ENCODE measurements around the gene PPM1E. TPM values are rescaled to one million over a fixed set of nuclear protein-coding genes. Genes with fewer than 3 reads are reported as not detected.

PPM1E gene
- total RNA-seq, 1 donor = not detected

DNA sequence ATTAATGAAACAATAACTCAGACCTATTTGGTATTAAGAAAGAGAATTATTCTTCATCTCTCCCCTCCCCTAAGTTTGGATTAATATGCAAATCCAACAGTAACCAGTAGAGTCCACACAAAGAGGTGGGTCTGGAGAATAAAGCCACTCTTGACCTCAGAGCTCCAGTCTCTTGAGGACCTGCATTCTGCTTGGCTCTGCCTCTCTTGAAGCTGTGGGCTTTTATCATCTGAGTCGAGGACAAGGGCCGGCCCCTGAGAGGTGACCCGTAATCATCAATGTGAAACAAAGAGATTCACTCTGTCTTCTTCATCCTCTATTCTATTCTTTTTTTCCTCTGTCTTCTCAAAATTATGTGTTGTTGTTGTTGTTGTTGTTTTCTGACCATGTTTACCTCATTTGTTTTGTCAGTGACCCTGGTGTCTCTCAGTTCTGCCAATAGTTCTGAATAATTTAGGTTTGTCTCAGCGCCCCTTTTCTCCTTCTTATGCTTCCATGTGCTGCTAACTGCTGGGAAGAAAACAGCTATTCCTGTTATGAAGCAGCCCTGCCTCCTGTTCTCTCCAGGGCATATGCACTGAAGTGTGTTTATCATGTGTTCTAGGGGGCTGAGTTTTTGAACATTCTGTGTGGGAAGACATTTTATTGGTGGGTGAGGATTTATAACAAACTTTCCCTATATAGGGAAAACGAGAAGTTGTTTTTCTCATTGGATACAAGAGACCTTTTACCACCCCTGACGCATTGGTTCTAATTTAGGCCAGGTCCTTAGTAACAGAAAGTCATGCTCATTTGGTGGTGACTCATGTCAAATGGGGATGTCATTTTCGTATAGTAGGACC is 215.2 kb downstream of the PPM1E start:
- Histone ChIP-seq H3K4me1 (ENCODE audit: insufficient read depth, low read length) (peaks cover 5% of the 10 kb centered on the region), H3K4me3 (ENCODE audit: low read length) (no peak overlapping the region), H3K9me3 (ENCODE audit: low read depth, low read length) (no peaks in the 10 kb centered on the region), H3K27me3 (ENCODE audit: insufficient read depth, low read length) (no peaks in the 10 kb centered on the region)

DNA sequence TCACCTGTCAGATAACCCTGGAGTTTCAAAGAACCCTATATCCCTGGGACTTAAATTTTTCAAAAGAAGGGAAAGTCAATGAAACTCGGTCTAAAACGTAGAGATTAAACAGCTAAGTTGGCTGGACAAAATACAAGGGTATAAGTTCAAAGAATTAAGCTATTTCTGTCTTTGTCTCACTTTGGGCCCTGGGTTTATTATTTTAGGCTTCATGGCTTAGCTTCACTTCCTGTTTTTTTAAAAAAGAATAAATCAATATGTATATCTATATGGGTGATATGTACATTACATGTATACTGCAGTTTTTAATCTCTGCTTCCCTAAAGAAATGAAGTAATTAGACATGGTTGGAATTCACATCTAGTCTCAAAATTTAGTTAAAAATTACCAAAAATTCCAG is 218.7 kb downstream of the PPM1E start:
- Histone ChIP-seq H3K4me3 (ENCODE audit: low read length) (no peak overlapping the region), H3K27me3 (ENCODE audit: insufficient read depth, low read length) (no peaks in the 10 kb centered on the region), H3K9me3 (ENCODE audit: low read depth, low read length) (no peaks in the 10 kb centered on the region), H3K4me1 (ENCODE audit: insufficient read depth, low read length) (peaks cover 11% of the 10 kb centered on the region)

GRCh38 chr17:58976541-58976940 is 220.9 kb downstream of the PPM1E start:
- no peaks in the 10 kb centered on the region for H3K9me3 ChIP-seq (ENCODE audit: low read depth, low read length)
- peaks cover 11% of the 10 kb centered on the region for H3K4me1 ChIP-seq (ENCODE audit: insufficient read depth, low read length)
- H3K27me3 ChIP-seq (ENCODE audit: insufficient read depth, low read length) = no peaks in the 10 kb centered on the region
- no peak overlapping the region for H3K4me3 ChIP-seq (ENCODE audit: low read length)

GRCh38 chr17:58980706-58981481 is 225.2 kb downstream of the PPM1E start:
- H3K4me3 ChIP-seq (ENCODE audit: low read length) = no peak overlapping the region
- no peaks in the 10 kb centered on the region for H3K27me3 ChIP-seq (ENCODE audit: insufficient read depth, low read length)
- H3K9me3 ChIP-seq (ENCODE audit: low read depth, low read length) = no peaks in the 10 kb centered on the region
- H3K4me1 ChIP-seq (ENCODE audit: insufficient read depth, low read length) = peaks cover 11% of the 10 kb centered on the region

GRCh38 chr17:58982626-58983025 is 227.0 kb downstream of the PPM1E start:
- H3K27me3 ChIP-seq (ENCODE audit: insufficient read depth, low read length) = no peaks in the 10 kb centered on the region
- peaks cover 10% of the 10 kb centered on the region for H3K4me1 ChIP-seq (ENCODE audit: insufficient read depth, low read length)
- no peak overlapping the region for H3K4me3 ChIP-seq (ENCODE audit: low read length)
- H3K9me3 ChIP-seq (ENCODE audit: low read depth, low read length) = no peaks in the 10 kb centered on the region

GRCh38 chr17:58985367-58985766 is 229.7 kb downstream of the PPM1E start:
- Histone ChIP-seq H3K4me1 (ENCODE audit: insufficient read depth, low read length) (peaks cover 10% of the 10 kb centered on the region), H3K9me3 (ENCODE audit: low read depth, low read length) (no peaks in the 10 kb centered on the region), H3K4me3 (ENCODE audit: low read length) (no peak overlapping the region), H3K27me3 (ENCODE audit: insufficient read depth, low read length) (no peaks in the 10 kb centered on the region)

- Histone ChIP-seq H3K27me3 (ENCODE audit: insufficient read depth, low read length) (no peaks in the 10 kb centered on the region), H3K4me3 (ENCODE audit: low read length) (no peak overlapping the region), H3K9me3 (ENCODE audit: low read depth, low read length) (no peaks in the 10 kb centered on the region), H3K4me1 (ENCODE audit: insufficient read depth, low read length) (peaks cover 10% of the 10 kb centered on the region)
Observed at GRCh38 chr17:58985971-58986370, 230.3 kb downstream of the PPM1E start.

DNA sequence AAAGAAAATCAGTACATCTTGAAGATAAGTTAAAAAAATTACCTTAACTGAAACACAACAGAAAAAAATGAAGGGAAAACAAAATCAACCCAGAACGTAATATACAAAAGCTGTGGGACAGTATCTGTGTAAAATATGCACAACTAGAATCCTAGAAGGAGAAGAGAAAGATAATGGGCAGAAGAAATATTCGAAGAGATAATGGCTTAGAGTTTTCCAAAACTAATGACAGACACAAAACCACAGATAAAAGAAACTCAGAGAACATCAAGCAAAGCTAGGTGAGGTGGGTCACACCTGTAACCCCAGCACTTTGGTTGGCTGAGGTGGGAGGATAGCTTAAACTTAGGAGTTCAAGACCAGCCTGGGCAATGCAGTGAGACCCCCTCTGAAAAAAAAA is 234.0 kb downstream of the PPM1E start:
- Histone ChIP-seq H3K4me3 (ENCODE audit: low read length) (no peak overlapping the region), H3K4me1 (ENCODE audit: insufficient read depth, low read length) (peaks cover 10% of the 10 kb centered on the region), H3K9me3 (ENCODE audit: low read depth, low read length) (no peaks in the 10 kb centered on the region), H3K27me3 (ENCODE audit: insufficient read depth, low read length) (no peaks in the 10 kb centered on the region)

GRCh38 chr17:58991718-58992331 is 236.2 kb downstream of the PPM1E start:
- no peaks in the 10 kb centered on the region for H3K9me3 ChIP-seq (ENCODE audit: low read depth, low read length)
- no peaks in the 10 kb centered on the region for H3K27me3 ChIP-seq (ENCODE audit: insufficient read depth, low read length)
- H3K4me1 ChIP-seq (ENCODE audit: insufficient read depth, low read length) = peaks cover 19% of the 10 kb centered on the region
- H3K4me3 ChIP-seq (ENCODE audit: low read length) = no peak overlapping the region

DNA sequence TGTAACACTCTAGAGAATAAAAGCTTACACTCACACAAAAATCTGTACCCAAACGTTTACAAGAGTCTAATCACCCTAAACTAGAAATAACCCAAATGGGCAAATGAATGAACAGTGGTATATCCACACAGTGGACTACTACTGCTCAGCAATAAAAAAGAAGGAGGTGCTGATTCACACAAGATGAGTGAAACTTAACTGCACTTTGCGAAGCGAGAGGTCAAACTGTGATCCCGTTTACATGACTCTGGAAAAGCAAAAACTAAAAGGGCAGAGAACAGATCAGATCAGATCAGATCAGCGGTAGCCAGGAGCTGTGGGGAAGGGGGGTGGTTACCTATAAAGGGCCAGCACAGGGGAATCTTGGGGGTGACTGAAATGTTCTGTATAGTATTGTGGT is 237.7 kb downstream of the PPM1E start:
- Histone ChIP-seq H3K9me3 (ENCODE audit: low read depth, low read length) (no peaks in the 10 kb centered on the region), H3K27me3 (ENCODE audit: insufficient read depth, low read length) (no peaks in the 10 kb centered on the region), H3K4me1 (ENCODE audit: insufficient read depth, low read length) (peaks cover 32% of the 10 kb centered on the region), H3K4me3 (ENCODE audit: low read length) (no peak overlapping the region)

DNA sequence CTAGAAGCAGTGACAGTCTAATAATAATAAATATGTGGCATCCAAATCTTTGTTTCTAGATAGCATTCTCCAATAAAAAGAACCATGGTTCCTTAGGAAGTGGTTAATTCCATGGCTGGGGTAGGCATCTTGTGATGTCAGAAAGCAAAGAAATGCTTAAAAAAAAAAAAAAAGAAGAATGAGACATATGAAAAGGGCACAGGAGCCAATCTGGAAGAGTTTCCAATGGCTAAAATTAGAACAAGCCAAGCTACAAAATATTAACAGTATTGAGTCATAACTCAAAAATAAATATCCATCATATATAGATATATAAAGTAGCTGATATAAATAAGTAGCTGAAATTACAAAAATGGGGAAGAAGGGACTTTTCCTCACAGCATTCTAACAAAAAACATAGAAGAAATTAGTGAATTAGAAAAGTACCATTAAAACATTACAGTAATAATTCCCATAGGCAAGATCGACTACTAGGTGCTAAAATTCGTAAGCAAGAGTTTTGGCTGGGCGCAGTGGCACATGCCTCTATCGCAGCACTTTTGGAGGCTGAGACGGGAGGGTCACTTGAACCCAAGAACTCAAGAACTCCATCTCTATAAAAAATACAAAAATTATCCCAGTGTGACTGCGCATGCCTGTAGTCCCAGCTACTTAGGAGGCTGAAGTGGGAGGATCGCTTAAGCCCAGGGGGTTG is 239.7 kb downstream of the PPM1E start:
- H3K27me3 ChIP-seq (ENCODE audit: insufficient read depth, low read length) = no peaks in the 10 kb centered on the region
- H3K4me1 ChIP-seq (ENCODE audit: insufficient read depth, low read length) = peaks cover 45% of the 10 kb centered on the region
- no peak overlapping the region for H3K4me3 ChIP-seq (ENCODE audit: low read length)
- H3K9me3 ChIP-seq (ENCODE audit: low read depth, low read length) = no peaks in the 10 kb centered on the region

- Histone ChIP-seq H3K4me3 (ENCODE audit: low read length) (no peak overlapping the region), H3K4me1 (ENCODE audit: insufficient read depth, low read length) (peaks cover 58% of the 10 kb centered on the region), H3K9me3 (ENCODE audit: low read depth, low read length) (no peaks in the 10 kb centered on the region), H3K27me3 (ENCODE audit: insufficient read depth, low read length) (no peaks in the 10 kb centered on the region)
Observed at GRCh38 chr17:58996968-58997367, 241.3 kb downstream of the PPM1E start.

GRCh38 chr17:58997756-58998553 is 242.3 kb downstream of the PPM1E start:
- Histone ChIP-seq H3K4me1 (ENCODE audit: insufficient read depth, low read length) (peaks cover 68% of the 10 kb centered on the region), H3K4me3 (ENCODE audit: low read length) (no peak overlapping the region), H3K27me3 (ENCODE audit: insufficient read depth, low read length) (no peaks in the 10 kb centered on the region), H3K9me3 (ENCODE audit: low read depth, low read length) (no peaks in the 10 kb centered on the region)

DNA sequence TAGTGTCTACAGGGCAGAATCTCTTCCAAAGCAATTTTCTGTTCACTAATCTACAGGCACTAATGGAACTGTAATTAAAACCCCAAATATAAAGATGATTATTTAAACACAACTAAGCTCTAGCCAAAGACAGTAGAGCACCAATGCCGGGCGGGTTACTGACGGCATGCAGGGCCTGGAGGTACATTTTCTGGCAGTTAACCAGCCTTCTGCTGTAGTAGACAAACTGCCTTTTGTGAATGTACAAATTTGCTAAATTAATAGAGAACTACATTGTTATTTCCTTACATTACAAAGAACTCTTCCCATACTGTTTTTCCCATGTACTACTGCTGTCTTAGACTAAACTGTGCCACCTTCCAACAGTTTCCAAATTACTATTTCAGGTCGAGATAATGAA is 243.2 kb downstream of the PPM1E start:
- H3K4me3 ChIP-seq (ENCODE audit: low read length) = no peak overlapping the region

More for the DNA sequence above, 243.2 kb downstream of the PPM1E start:
- Histone ChIP-seq H3K9me3 (ENCODE audit: low read depth, low read length) (no peaks in the 10 kb centered on the region), H3K4me1 (ENCODE audit: insufficient read depth, low read length) (peaks cover 70% of the 10 kb centered on the region), H3K27me3 (ENCODE audit: insufficient read depth, low read length) (no peaks in the 10 kb centered on the region)

Data from mononuclear cell (primary cell).